Measurements from ENCODE around the gene LRRC26.
"Not testable (repeated sequence)": the region's sequence is repeated elsewhere in the genome, so short reads cannot be mapped to it uniquely, and the experiment has no call there.

LRRC26 gene

DNA sequence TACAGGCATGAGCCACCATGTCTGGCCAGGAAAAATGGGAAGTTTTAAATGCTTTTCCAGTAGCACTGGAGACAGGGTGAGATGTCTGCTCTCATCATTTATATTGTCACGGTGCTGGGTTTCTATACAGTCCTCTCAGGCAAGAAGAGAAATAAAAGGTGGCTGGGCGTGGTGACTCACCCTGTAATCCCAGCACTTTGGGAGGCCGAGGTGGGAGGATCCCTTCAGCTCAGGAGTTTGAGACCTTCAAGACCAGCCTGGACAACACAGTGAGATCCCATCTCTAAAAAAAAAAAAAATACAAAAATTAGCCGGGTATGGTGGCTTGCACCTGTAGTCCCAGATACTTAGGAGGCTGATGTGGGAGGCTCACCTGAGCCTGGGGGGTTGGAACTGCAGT, 35.7 kb downstream of the LRRC26 start:
- no peak for FAIRE-seq

DNA sequence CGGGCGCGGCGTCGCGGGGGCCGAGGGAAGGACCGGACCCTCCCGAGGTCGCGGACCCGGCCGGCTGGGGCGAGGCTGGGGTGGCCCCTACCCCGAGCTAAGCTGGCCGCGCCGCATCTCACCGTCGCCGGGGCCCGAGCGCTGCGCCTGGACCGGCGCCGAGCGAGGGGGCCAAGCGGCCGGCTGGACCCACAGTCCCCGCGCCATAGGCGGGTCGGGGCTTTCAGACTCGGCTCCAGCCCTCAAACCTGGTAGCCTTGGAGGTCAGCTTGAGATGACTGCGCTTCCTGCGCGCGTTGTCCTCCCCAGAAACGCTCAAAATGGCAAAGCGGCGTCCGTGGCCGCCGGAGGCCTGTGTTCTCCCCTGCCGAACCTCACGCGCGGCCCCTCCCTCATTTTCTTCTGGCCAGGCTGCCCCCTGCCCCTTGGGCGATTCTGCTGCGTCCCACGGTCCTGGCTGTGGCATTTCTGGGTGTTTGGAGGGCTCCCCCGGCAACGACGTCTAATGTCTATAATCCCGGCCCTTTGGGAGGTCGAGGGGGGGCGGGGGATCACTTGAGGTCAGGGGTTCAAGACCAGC, 39.6 kb downstream of the LRRC26 start:
- FAIRE-seq: no peak

DNA sequence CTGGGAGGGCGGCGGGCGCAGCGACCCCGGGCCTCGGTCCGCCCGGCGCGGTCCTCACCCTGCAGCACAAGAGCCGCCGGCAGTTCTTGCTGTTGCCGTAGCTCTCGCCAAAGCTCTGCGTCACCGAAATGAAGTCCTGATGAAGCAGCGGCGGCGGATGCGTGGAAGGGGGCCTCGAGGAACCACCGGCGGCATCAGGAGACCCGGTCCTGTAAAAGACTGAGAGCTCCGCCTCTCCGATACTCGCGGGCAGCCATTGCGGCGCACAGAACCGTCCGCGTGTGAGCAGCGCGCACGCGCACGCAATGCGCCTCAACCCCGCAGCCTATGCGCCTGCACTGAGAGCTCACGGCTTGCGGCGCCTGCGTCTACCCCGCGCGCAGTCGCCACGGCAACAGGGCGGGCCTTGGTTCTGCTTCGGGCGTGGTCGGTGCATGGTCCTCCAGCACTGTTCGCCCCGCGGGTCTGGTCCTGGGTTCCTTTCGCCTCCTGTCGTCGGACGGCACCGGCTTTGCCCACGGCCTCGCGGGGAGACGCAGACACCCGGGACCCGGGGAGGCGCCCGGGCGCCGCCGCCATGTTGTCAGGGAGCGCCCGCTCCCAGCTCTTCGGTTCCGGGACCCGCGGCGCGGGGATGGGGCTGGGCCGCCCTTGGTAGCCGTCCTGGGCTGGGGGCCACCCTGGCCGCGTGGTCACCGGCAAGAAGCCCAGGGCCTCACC, 40.2 kb downstream of the LRRC26 start:
- FAIRE-seq: no peak

DNA sequence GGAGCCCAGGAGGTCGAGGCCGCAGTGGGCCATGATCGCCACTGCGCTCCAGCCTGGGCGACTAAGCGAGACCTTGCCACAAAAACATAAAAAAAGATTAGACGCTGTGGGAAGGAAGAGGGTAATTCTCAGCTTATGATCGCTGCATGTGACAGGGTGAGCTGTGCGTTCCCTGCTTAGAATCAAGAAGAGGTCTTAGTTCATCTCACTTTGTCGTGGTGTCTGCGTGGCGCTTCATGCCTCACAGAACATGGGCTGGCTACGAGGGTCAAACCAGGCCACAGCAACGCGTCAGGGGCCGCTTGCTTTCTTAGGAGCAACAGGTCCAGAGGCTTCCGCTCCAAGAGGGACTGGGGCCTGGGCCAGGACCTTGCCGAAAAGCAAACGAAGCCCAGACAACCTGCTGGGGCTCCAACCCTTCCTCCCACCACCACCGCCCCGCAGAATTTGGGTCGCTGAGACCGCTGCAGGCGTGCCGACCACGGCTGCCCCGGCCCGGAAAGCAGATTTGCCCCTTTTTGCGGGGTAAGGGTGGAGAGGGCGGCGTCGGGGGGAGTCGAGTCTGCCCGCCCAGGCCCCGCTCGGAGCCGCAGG, 40.9 kb downstream of the LRRC26 start:
- no peak for FAIRE-seq

DNA sequence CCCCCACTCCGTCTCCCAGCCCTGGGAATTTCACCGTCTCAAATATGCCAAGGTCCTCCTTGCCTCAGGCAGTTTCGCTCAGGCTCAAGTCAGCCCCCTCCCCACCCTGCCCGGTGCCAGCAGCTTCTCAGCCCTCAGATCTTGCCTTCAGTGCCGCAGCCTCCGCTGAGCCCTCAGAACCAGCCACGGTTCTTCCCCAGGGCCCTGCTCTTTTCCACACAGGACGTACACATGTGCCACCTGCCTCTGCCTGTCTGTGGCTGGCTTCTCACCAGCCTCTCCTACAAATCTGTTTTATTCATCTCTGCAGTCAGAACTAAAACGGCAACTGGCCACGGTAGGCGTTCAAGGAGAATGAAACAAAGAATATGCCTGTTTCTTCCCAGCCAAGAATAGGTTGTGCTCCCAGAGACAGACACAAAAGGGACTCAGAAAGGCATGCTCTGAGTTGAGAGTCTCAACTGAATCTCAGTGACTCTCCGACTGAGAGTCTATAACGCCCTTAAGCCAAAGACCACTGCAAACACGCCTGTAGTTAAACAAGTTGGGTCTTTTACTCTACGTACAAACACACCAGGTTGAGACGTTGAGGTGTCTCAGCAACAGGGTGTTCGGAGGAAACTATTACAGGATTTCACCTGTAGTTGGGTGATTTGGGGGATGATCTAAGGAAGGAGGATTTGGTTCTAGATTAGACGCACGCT, 41.5 kb downstream of the LRRC26 start:
- no peak for FAIRE-seq

DNA sequence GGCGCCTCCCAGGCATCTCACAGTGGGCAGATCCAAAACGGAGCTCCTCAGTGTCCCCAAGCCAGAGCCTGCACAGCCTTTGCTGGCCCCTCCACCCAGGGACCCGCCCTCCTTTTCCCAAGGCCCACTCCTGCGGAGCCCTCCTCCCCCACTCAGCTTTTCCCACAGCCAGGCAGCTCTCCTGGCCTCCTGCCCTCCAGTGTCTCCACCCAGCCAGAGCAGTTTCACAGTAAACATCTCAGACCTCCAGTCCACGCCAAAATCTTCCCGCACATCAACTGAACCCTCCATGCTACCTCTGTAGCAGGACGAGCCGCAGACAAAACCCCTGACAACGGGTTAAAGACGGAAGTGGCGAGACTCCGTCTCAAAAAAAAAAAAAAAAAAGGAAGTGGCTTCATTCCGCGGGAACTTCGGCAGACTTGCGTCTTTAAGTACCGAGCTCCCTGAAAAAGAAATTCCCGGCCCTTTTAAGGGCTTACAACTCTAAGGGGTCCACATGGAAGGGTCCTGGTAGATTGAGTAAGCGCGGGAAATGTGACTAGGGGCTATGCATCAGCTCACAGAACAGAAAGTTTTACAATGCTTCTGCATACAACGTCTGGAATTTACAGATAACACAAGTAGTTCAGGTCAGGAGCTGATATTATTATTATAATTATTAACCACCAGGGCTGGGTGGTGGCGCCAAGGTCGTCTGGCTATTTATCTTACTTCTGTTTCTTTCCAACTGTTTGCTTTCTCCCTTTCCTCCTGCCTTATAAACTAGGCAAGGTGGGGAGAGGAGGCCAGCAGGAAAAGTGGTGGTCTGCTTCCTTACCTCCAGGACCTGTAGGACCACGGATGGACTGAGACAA, 42.3 kb downstream of the LRRC26 start:
- FAIRE-seq: no peak

DNA sequence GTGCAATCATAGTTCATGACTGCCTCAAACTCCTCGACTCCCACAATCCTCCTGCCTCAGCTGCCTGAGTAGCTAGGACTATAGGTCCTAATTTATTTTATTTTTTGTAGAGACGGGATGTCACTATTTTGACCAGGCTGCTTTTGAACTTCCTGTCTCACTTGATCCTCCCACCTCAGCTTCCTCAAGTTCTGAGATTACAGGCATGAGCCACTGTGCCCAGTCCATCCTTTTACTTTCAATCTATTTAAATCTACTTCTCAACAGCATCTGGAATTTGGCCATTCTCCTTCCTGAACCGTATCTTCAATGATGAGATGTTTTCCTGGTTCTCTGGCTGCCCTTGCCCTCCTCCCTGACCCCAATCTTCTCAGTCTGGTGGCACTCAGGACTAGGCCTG, 43.1 kb downstream of the LRRC26 start:
- FAIRE-seq: no peak

DNA sequence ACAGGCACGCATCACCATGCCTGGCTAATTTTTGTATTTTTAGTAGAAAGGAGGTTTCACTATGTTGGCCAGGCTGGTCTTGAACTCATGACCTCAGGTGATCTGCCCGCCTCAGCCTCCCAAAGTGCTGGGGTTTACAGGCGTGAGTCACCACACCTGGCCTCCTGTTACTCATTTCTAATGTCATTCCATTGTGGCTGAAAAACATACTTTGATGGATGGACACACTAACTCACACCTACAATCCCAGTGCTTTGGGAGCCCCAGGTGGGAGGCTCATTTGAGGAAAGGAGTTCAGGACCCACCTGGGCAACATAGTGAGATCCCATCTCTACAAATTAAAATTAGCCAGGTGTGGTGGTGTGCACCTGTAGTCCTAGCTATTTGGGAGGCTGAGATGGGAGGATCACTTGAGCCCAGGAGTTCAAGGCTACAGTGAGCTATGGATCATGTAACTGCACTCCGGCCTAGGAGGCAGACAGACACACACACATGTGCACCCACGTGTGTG, 45.8 kb downstream of the LRRC26 start:
- not testable (repeated sequence) for FAIRE-seq

DNA sequence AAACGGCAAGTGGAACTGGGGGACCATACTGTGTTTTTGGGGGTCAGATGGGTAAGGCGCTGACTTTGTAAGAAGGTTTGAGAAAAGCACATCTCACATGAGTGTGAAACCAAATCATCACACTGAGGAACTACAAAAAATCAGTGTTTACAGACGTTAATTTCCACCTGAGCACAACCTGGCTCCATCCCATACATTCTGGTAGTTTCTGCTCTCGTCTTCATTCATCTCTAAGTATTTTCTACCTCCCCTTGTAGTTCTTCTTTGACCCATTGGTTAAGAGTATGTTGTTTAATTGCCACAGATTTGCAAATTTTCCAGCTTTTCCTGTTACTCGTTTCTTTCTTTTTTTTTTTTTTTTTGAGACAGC, 46.4 kb downstream of the LRRC26 start:
- no peak for FAIRE-seq

DNA sequence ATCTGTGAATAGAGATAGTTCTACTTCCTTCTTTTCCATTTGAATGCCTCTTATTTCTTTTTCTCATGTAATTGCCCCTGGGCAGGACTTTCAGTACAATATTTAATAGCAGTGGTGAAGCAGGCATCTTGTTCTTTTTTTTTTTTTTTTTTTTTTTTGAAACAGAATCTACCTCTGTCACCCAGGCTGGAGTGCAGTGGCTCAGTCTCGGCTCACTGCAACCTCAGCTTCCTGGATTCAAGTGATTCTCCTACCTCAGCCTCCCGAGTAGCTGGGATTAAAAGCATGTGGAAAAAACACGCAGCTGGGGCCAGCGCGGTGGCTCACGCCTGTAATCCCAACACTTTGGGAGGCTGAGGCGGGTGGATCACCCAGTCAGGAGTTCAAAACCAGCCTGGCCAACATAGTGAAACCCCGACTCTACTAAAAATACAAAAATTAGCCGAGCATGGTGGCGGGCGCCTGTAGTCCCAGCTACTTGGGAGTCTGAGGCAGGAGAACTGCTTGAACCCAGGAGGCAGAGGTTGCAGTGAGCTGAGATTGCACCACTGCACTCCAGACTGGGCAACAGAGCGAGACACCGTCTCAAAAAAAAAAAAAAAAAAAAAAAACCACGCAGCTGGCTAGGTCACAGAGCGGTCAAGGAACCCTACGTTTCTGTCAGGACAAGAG, 46.9 kb downstream of the LRRC26 start:
- FAIRE-seq: not testable (repeated sequence)

DNA sequence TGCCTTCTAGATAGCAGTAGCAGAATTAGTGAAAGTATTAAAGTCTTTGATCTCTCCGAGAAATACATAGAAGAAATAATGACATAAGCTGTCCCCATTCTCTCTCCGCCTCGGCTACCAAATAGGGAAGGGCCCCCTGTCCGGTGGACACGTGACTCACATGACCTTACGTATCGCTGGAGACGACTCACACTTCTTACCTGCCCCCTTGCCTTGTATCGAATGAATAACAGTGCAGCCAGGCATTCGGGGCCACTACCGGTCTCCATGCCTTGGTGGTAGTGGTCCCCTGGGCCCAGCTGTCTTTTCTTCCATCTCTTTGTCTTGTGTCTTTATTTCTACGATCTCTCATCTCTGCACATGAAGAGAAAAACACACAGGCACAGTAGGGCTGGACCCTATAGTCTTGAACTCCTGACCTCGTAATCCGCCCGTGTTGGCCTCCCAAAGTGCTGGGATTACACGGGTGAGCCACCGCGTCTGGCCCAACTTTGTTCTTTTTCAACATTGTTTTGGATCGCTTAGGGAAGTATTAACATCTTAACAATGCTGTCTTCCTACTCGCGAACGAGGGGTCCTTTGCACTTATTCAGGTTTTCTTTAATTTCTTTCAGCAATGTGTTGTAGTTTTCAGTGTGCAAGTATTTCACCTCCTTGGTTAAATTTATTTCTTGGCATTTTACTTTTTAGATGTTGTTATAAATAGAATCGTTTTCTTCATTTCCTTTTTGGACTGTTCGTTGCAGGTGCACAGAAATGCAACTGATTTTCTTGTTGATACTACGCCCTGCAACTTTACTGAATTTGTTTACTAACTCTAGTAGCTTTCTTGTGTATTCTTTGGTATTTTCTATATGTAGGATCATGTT, 47.7 kb downstream of the LRRC26 start:
- FAIRE-seq: not testable (repeated sequence)

Data from colon (tissue), 2 donors.